ENCODE measurements around the gene PSD.

GRCh38 chr10:102403115-102403514 lies 15.5 kb downstream of the PSD start:
- TF ChIP-seq CTCF (conservative IDR thresholded peaks at IDR 0.05; ENCODE audit: low read length) (no peak), EZH2phosphoT487 (IDR thresholded peaks at IDR 0.05; ENCODE audit: borderline replicate concordance, low read depth, low read length) (no peak)

Measured in OCI-LY7 (cell line).